ENCODE results near the gene PDE4B.

The PDE4B gene

GRCh38 chr1:66143651-66144050 lies 351.0 kb downstream of the PDE4B start:
- DNase-seq, result no peak

GRCh38 chr1:66147226-66147835 lies 354.6 kb downstream of the PDE4B start:
- DNase-seq, result no peak

GRCh38 chr1:66152034-66152433 lies 359.3 kb downstream of the PDE4B start:
- no peak for DNase-seq

- DNase-seq, result no peak
Observed at GRCh38 chr1:66154394-66154793, 361.7 kb downstream of the PDE4B start.

GRCh38 chr1:66156144-66156543 lies 363.4 kb downstream of the PDE4B start:
- no peak for DNase-seq

- DNase-seq, result no peak
Observed at GRCh38 chr1:66159800-66160199, 367.1 kb downstream of the PDE4B start.

GRCh38 chr1:66160719-66161118 lies 368.0 kb downstream of the PDE4B start:
- DNase-seq, result no peak

- DNase-seq, result no peak
Observed at GRCh38 chr1:66166753-66167152, 374.1 kb downstream of the PDE4B start.

GRCh38 chr1:66167267-66167666 lies 374.6 kb downstream of the PDE4B start:
- DNase-seq, result no peak

- no peak for DNase-seq
Observed at GRCh38 chr1:66168467-66168887, 375.8 kb downstream of the PDE4B start.

- no peak for DNase-seq
Observed at GRCh38 chr1:66168948-66169671, 376.4 kb downstream of the PDE4B start.

- no peak for DNase-seq
Observed at GRCh38 chr1:66172272-66172671, 379.6 kb downstream of the PDE4B start.

- no peak for DNase-seq
Observed at GRCh38 chr1:66175098-66175497, 382.4 kb downstream of the PDE4B start.

- no peak for DNase-seq
Observed at GRCh38 chr1:66175581-66175980, 382.9 kb downstream of the PDE4B start.

GRCh38 chr1:66176012-66176715 lies 383.5 kb downstream of the PDE4B start:
- no peak for DNase-seq

- DNase-seq, result no peak
Observed at GRCh38 chr1:66176832-66177231, 384.1 kb downstream of the PDE4B start.

GRCh38 chr1:66177510-66177909 lies 384.8 kb downstream of the PDE4B start:
- DNase-seq, result no peak

- DNase-seq, result no peak
Observed at GRCh38 chr1:66182026-66182425, 389.3 kb downstream of the PDE4B start.

- DNase-seq, result no peak
Observed at GRCh38 chr1:66182551-66183178, 390.0 kb downstream of the PDE4B start.

- no peak for DNase-seq
Observed at GRCh38 chr1:66183400-66183799, 390.7 kb downstream of the PDE4B start.

- no peak for DNase-seq
Observed at GRCh38 chr1:66197120-66197519, 404.4 kb downstream of the PDE4B start.

GRCh38 chr1:66197785-66198184 lies 405.1 kb downstream of the PDE4B start:
- DNase-seq, result no peak

GRCh38 chr1:66206563-66207144 lies 414.0 kb downstream of the PDE4B start:
- no peak for DNase-seq

Measured in activated effector memory CD4-positive, alpha-beta T cell treated with anti-CD3 and anti-CD28 coated beads, Interleukin-2, amount 50 U/mL, for 16 hours (primary cell).